22Rv1 (cell line): ENCODE data around the gene SYNE1.

Source experiments
- ZFX ChIP-seq: fragments of 450-650 bp; IDR thresholded peaks from 2 replicates; pipeline ENCODE4 v1.6.1; 2017; ENCODE audit warnings: antibody characterized with exemption, borderline replicate concordance
- TF ChIP-seq, protein P1 (sequence below): fragments of 450-650 bp; IDR thresholded peaks from 2 replicates; pipeline ENCODE4 v1.5.1; 2017; ENCODE audit warnings: mild to moderate bottlenecking

DNA sequence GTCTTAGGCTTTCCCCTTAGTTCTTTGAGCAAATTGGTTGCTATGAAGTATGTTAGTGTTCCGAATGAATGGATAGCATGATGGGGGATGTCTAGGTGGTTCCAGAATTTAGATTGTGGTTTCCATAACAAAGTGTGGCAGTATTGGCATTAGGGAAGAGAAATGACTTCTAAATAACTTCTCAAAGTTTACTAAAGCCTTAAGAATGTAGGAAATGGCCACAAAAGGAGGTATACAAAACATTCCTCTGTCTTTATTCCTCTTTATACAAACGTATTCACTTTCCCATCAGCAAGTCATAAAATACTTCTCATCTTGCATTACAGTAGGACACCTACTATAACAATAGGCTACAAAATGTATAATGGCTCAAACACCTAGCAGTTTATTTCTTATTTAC lies 550.1 kb downstream of the SYNE1 start:
- TF ChIP-seq, protein P1, sequence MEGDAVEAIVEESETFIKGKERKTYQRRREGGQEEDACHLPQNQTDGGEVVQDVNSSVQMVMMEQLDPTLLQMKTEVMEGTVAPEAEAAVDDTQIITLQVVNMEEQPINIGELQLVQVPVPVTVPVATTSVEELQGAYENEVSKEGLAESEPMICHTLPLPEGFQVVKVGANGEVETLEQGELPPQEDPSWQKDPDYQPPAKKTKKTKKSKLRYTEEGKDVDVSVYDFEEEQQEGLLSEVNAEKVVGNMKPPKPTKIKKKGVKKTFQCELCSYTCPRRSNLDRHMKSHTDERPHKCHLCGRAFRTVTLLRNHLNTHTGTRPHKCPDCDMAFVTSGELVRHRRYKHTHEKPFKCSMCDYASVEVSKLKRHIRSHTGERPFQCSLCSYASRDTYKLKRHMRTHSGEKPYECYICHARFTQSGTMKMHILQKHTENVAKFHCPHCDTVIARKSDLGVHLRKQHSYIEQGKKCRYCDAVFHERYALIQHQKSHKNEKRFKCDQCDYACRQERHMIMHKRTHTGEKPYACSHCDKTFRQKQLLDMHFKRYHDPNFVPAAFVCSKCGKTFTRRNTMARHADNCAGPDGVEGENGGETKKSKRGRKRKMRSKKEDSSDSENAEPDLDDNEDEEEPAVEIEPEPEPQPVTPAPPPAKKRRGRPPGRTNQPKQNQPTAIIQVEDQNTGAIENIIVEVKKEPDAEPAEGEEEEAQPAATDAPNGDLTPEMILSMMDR = no peak
- TF ChIP-seq ZFX = no peak
